ENCODE data around the gene C2orf68. TPM values are rescaled to one million over a fixed set of nuclear protein-coding genes. Genes with fewer than 3 reads are reported as not detected.

The C2orf68 gene
- total RNA-seq, 4 donors from 2014 or later, result 24.0 to 30.1 (median 25.8) TPM

- Histone ChIP-seq H3K9me3 (no peaks in the 10 kb centered on the region), H3K4me3 (replicated peaks in 1 of 3) (no peak overlapping the region), H3K27ac (peak overlapping the region; percentile 80 to 92 (median 83)), H3K36me3 (peaks cover 5 to 6% of the 10 kb centered on the region in 2 donors), H3K4me1 (peaks cover 12 to 69% of the 10 kb centered on the region in 2 donors), H3K27me3 (no peaks in the 10 kb centered on the region)
- no peak for TF ChIP-seq POLR2A (IDR thresholded peaks at IDR 0.05)
- TF ChIP-seq CTCF (IDR thresholded peaks at IDR 0.05), result no peak
- no peak for DNase-seq
- intact Hi-C loops (cut with DNase I), result no loop called here
- WGBS, 2 donors, result 69 to 88% methylated on average over 1 of the region's 1 CpG
Measured at GRCh38 chr2:85585781-85586105, 26.1 kb downstream of the C2orf68 start.

GRCh38 chr2:85584857-85585780 is 26.7 kb downstream of the C2orf68 start:
- peak in 1 of 2 donors; percentile 39 for DNase-seq
- intact Hi-C loops (cut with DNase I), result no loop called here
- TF ChIP-seq POLR2A (IDR thresholded peaks at IDR 0.05), result no peak
- Histone ChIP-seq H3K27me3 (no peaks in the 10 kb centered on the region), H3K4me1 (peaks cover 6 to 67% of the 10 kb centered on the region in 2 donors), H3K36me3 (peaks cover 5 to 6% of the 10 kb centered on the region in 2 donors), H3K4me3 (replicated peaks in 1 of 3) (peak overlapping the region in 2 of 3 donors; percentile 15 to 43), H3K27ac (peak overlapping the region; percentile 80 to 92 (median 83)), H3K9me3 (no peaks in the 10 kb centered on the region)
- 38 to 66% methylated on average over 9 of the region's 9 CpGs for WGBS, 2 donors

- intact Hi-C loops (cut with DNase I), result no loop called here
- Histone ChIP-seq H3K9me3 (no peaks in the 10 kb centered on the region), H3K27ac (peak within 1 kb of the TSS; percentile 80 to 92 (median 83)), H3K4me3 (replicated peaks in 1 of 3) (peak within 1 kb of the TSS in 2 of 3 donors; percentile 15 to 43), H3K4me1 (peaks cover 0 to 67% of the 10 kb centered on the region in 2 donors), H3K27me3 (no peaks in the 10 kb centered on the region), H3K36me3 (peaks cover 5 to 6% of the 10 kb centered on the region in 2 donors)
- WGBS, 2 donors, result 26 to 32% methylated on average over 3 to 25 of the region's 52 CpGs
- DNase-seq, result no peak
- TF ChIP-seq POLR2A (IDR thresholded peaks at IDR 0.05), result peak in 1 of 2 donors; percentile 20
- TF ChIP-seq CTCF (IDR thresholded peaks at IDR 0.05), result no peak
Measured at GRCh38 chr2:85584354-85584856, 27.5 kb downstream of the C2orf68 start, which contains the start of gene VAMP5. TSS of gene VAMP5 (plus strand) at chr2:85584431. CDS start at chr2:85584491, 60 bp downstream.

GRCh38 chr2:85583667-85584353 is 28.1 kb downstream of the C2orf68 start:
- TF ChIP-seq CTCF (IDR thresholded peaks at IDR 0.05), result no peak
- TF ChIP-seq POLR2A (IDR thresholded peaks at IDR 0.05), result no peak
- intact Hi-C loops (cut with DNase I), result no loop called here
- no peak for DNase-seq
- Histone ChIP-seq H3K27ac (peak overlapping the region; percentile 80 to 92 (median 83)), H3K4me3 (replicated peaks in 1 of 3) (peak overlapping the region in 1 of 3 donors; percentile 43), H3K27me3 (no peaks in the 10 kb centered on the region), H3K9me3 (no peaks in the 10 kb centered on the region), H3K4me1 (peaks cover 4 to 67% of the 10 kb centered on the region in 2 donors), H3K36me3 (peaks cover 5 to 6% of the 10 kb centered on the region in 2 donors)
- WGBS, 2 donors, result 65 to 77% methylated on average over 4 to 8 of the region's 16 CpGs

GRCh38 chr2:85582492-85582891 is 29.4 kb downstream of the C2orf68 start:
- 86 to 100% methylated on average over 1 of the region's 1 CpG for WGBS, 2 donors
- Histone ChIP-seq H3K27me3 (no peaks in the 10 kb centered on the region), H3K4me1 (peaks cover 16 to 67% of the 10 kb centered on the region in 2 donors), H3K4me3 (replicated peaks in 1 of 3) (no peak overlapping the region), H3K36me3 (peaks cover 5 to 6% of the 10 kb centered on the region in 2 donors), H3K9me3 (no peaks in the 10 kb centered on the region), H3K27ac (no peak overlapping the region)
- intact Hi-C loops (cut with DNase I), result no loop called here
- TF ChIP-seq POLR2A (IDR thresholded peaks at IDR 0.05), result no peak
- no peak for TF ChIP-seq CTCF (IDR thresholded peaks at IDR 0.05)
- DNase-seq, result no peak

Measured in thyroid gland (tissue), 4 donors.